ENCODE results near the gene TIGD2.

The TIGD2 gene

GRCh38 chr4:89110986-89111832 lies at the start of gene TIGD2:
Gene TIGD2, plus strand, starts transcription at chr4:89111533. Its CDS starts 1,442 bp downstream, at chr4:89112975.
- peak; percentile 73 to 85 (median 75) for DNase-seq (ENCODE audit: low read depth in 3 of 3)

- DNase-seq (ENCODE audit: low read depth in 3 of 3): no peak
These were observed 46.5 kb upstream of the TIGD2 start for GRCh38 chr4:89064848-89065247.

GRCh38 chr4:89067417-89067816 lies 43.9 kb upstream of the TIGD2 start:
- DNase-seq (ENCODE audit: low read depth in 3 of 3): no peak

GRCh38 chr4:89069481-89069880 lies 41.9 kb upstream of the TIGD2 start:
- no peak for DNase-seq (ENCODE audit: low read depth in 3 of 3)

- no peak for DNase-seq (ENCODE audit: low read depth in 3 of 3)
These were observed 41.3 kb upstream of the TIGD2 start for GRCh38 chr4:89070041-89070440.

- DNase-seq (ENCODE audit: low read depth in 3 of 3): no peak
These were observed 40.0 kb upstream of the TIGD2 start for GRCh38 chr4:89071311-89071710.

- DNase-seq (ENCODE audit: low read depth in 3 of 3): no peak
These were observed 38.4 kb upstream of the TIGD2 start for GRCh38 chr4:89072921-89073320.

- no peak for DNase-seq (ENCODE audit: low read depth in 3 of 3)
These were observed 33.6 kb upstream of the TIGD2 start for GRCh38 chr4:89077761-89078160.

GRCh38 chr4:89078300-89078699 lies 33.0 kb upstream of the TIGD2 start:
- DNase-seq (ENCODE audit: low read depth in 3 of 3): no peak

GRCh38 chr4:89099034-89099433 lies 12.3 kb upstream of the TIGD2 start:
- DNase-seq (ENCODE audit: low read depth in 3 of 3): no peak

GRCh38 chr4:89099471-89099870 lies 11.9 kb upstream of the TIGD2 start:
- no peak for DNase-seq (ENCODE audit: low read depth in 3 of 3)

GRCh38 chr4:89100853-89101252 lies 10.5 kb upstream of the TIGD2 start:
- DNase-seq (ENCODE audit: low read depth in 3 of 3): no peak

- no peak for DNase-seq (ENCODE audit: low read depth in 3 of 3)
These were observed 9.8 kb upstream of the TIGD2 start for GRCh38 chr4:89101256-89102161.

GRCh38 chr4:89105726-89106125 lies 5.6 kb upstream of the TIGD2 start:
- no peak for DNase-seq (ENCODE audit: low read depth in 3 of 3)

GRCh38 chr4:89108091-89108490 lies 3.2 kb upstream of the TIGD2 start:
- DNase-seq (ENCODE audit: low read depth in 3 of 3): no peak

- no peak for DNase-seq (ENCODE audit: low read depth in 3 of 3)
These were observed 1.3 kb upstream of the TIGD2 start for GRCh38 chr4:89109841-89110540.

- no peak for DNase-seq (ENCODE audit: low read depth in 3 of 3)
These were observed 770 bp upstream of the TIGD2 start for GRCh38 chr4:89110541-89110985.

GRCh38 chr4:89111833-89112563 lies 665 bp downstream of the TIGD2 start:
- DNase-seq (ENCODE audit: low read depth in 3 of 3): no peak

- DNase-seq (ENCODE audit: low read depth in 3 of 3): no peak
These were observed 2.1 kb downstream of the TIGD2 start for GRCh38 chr4:89113415-89113814.

GRCh38 chr4:89114100-89114499 lies 2.8 kb downstream of the TIGD2 start:
- DNase-seq (ENCODE audit: low read depth in 3 of 3): no peak

- no peak for DNase-seq (ENCODE audit: low read depth in 3 of 3)
These were observed 5.8 kb downstream of the TIGD2 start for GRCh38 chr4:89117115-89117514.

Measured in stimulated activated CD4-positive, alpha-beta T cell treated with anti-CD3 and anti-CD28 coated beads, TNF-alpha, amount 100 ng/mL, for 48 hours (primary cell).